WERI-Rb-1 (cell line): Measurements from ENCODE around the gene ZFR2.
"Not testable (repeated sequence)": the region's sequence is repeated elsewhere in the genome, so short reads cannot be mapped to it uniquely, and the experiment has no call there.

ENCODE experiments used
- DNase-seq: peaks from one replicate; pipeline ENCODE4 v3.0.0-alpha.2; 2020
- H3K27ac ChIP-seq: fragments of 250-450 bp; sonication (Bioruptor Pico); 2 replicates; pipeline ENCODE4 v1.5.1; 2020; ENCODE audit warnings: mild to moderate bottlenecking, moderate library complexity
- H3K27me3 ChIP-seq: fragments of 250-450 bp; sonication (Bioruptor Pico); 2 replicates; pipeline ENCODE4 v1.5.1; 2021; ENCODE audit warnings: mild to moderate bottlenecking, low read depth, moderate library complexity; ENCODE audit not compliant: insufficient read depth, severe bottlenecking
- H3K36me3 ChIP-seq: fragments of 250-450 bp; sonication (Bioruptor Pico); 2 replicates; pipeline ENCODE4 v1.5.1; 2020; ENCODE audit warnings: mild to moderate bottlenecking, moderate library complexity
- H3K4me3 ChIP-seq: 2 replicates; pipeline ENCODE4 v1.5.1; 2011; ENCODE audit warnings: low read depth, mild to moderate bottlenecking, control low read depth, low read length
- H3K9me3 ChIP-seq: fragments of 250-450 bp; sonication (Bioruptor Pico); 2 replicates; pipeline ENCODE4 v1.5.1; 2021; ENCODE audit warnings: mild to moderate bottlenecking, moderate library complexity; ENCODE audit not compliant: severe bottlenecking
- TF ChIP-seq, protein P1 (sequence below): IDR thresholded peaks from 2 replicates; pipeline ENCODE4 v1.5.1; 2011; ENCODE audit warnings: low read depth, mild to moderate bottlenecking, control low read depth, inconsistent platforms, low read length

The ZFR2 gene

DNA sequence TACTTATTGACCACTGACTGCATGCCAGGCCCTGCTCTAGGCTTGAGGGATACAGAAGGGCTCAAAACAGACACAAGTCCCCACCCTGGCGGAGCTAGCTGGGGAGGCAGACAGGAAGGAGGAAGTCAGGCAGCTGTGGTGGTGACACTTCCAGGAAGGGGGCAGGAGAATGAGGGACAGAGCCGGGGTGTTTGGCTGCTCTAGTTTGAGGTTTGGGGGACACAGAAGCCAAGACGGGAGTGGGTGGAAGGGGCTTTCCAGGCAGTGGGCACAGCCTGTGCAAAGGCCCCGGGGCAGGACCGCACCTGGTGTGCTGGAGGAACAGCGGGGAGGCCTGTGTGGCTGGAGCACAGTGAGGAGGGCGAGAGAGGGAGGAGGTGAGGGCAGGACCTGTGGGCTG is 102.3 kb downstream of the ZFR2 start:
- H3K9me3 ChIP-seq = no peaks in the 10 kb centered on the region
- TF ChIP-seq, protein P1, sequence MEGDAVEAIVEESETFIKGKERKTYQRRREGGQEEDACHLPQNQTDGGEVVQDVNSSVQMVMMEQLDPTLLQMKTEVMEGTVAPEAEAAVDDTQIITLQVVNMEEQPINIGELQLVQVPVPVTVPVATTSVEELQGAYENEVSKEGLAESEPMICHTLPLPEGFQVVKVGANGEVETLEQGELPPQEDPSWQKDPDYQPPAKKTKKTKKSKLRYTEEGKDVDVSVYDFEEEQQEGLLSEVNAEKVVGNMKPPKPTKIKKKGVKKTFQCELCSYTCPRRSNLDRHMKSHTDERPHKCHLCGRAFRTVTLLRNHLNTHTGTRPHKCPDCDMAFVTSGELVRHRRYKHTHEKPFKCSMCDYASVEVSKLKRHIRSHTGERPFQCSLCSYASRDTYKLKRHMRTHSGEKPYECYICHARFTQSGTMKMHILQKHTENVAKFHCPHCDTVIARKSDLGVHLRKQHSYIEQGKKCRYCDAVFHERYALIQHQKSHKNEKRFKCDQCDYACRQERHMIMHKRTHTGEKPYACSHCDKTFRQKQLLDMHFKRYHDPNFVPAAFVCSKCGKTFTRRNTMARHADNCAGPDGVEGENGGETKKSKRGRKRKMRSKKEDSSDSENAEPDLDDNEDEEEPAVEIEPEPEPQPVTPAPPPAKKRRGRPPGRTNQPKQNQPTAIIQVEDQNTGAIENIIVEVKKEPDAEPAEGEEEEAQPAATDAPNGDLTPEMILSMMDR = no peak
- H3K4me3 ChIP-seq = no peak overlapping the region
- DNase-seq = no peak
- H3K27me3 ChIP-seq = no peaks in the 10 kb centered on the region
- H3K27ac ChIP-seq = peak overlapping the region; percentile 94
- H3K36me3 ChIP-seq = peaks cover 52% of the 10 kb centered on the region

DNA sequence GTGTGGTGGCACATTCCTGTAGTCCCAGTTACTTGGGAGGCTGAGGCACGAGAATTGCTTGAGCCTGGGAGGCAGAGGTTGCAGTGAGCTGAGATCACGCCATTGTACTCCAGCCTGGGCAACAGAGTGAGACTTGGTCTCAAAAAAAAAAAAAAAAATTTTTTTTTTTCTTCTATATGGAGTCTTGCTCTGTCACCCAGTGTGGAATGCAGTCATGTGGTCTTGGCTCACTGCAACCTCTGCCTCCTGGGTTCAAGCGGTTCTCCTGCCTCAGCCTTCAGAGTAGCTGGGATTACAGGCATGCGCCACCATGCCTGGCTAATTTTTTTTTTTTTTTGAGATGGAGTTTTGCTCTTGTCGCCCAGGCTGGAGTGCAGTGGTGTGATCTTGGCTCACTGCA is 103.1 kb downstream of the ZFR2 start:
- not testable (repeated sequence) for H3K27me3 ChIP-seq, H3K9me3 ChIP-seq, H3K4me3 ChIP-seq, DNase-seq, H3K27ac ChIP-seq
- peaks cover 44% of the 10 kb centered on the region for H3K36me3 ChIP-seq

DNA sequence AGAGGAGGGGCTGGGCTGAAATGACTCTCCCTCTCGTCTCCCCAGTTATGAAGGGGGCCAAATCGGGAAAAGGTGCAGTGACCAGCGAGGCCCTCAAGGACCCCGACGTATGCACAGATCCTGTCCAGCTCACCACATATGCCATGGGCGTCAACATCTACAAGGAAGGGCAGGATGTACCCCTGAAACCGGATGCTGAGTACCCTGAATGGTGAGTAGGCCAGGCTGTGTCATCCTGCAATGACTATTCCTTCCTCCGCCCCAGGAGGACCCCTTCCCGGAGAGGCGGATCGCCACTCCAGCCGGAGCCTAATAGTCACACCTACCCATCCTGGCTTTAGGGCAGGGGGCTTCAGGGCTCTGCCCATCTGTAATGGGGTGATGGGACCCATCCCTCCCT is 103.7 kb downstream of the ZFR2 start:
- Histone ChIP-seq H3K9me3 (no peaks in the 10 kb centered on the region), H3K27ac (no peak overlapping the region), H3K4me3 (no peak overlapping the region), H3K27me3 (no peaks in the 10 kb centered on the region), H3K36me3 (peaks cover 38% of the 10 kb centered on the region)
- TF ChIP-seq, protein P1 = no peak
- DNase-seq = no peak

GRCh38 chr19:3762501-3763459 is 106.1 kb downstream of the ZFR2 start, which contains the start of gene MRPL54:
MRPL54 (plus strand) TSS chr19:3762682; CDS start chr19:3762701, 19 bp downstream.
- Histone ChIP-seq H3K27ac (peak within 1 kb of the TSS; percentile 97), H3K27me3 (no peaks in the 10 kb centered on the region), H3K4me3 (peak within 1 kb of the TSS; percentile 77), H3K9me3 (no peaks in the 10 kb centered on the region), H3K36me3 (peaks cover 47% of the 10 kb centered on the region)
- peak; percentile 99 for DNase-seq
- TF ChIP-seq, protein P1 = no peak

- H3K27me3 ChIP-seq = no peaks in the 10 kb centered on the region
- TF ChIP-seq, protein P1 = no peak
- peaks cover 47% of the 10 kb centered on the region for H3K36me3 ChIP-seq
- no peak for DNase-seq
- peak overlapping the region; percentile 97 for H3K27ac ChIP-seq
- no peaks in the 10 kb centered on the region for H3K9me3 ChIP-seq
- H3K4me3 ChIP-seq = peak overlapping the region; percentile 63
Measured at GRCh38 chr19:3762130-3762473, 106.7 kb downstream of the ZFR2 start.

DNA sequence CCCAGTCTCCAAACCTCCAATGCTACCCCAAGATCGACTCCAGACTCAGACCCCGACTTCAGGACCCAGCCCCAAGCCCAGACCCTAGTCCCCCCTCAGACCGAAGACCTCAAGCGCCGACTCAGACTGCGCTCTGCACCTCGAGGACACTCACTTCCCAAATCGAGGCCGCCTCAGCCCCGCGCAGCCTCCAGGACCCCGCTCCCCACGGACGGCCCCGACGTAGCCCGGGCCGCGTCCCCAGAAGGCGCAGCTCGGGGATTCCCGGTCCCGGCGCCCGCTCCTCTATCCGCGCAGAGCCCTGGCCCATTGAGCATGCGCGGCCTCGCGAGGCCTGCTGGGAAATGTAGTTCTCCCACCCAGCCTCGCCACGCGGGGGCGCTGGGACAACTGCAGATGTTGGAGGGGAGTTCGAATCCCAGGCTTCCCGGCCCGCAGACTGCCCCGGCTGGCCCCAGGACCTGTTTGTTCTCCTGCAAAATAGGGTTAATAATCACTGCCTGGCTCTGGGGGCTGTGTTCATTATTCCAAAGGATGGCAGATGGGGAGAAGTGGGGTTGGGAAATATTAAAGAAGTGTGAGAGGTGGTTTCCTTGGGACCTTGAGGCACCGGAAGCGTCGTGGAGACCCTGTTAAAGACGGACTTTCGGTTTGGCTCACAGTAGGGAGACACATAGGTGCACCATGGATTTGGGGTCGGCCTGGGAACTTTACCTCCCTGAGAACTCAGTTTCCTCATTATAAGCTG is 107.3 kb downstream of the ZFR2 start, which contains the start of gene APBA3:
Gene APBA3, minus strand, starts transcription at position 311 of the 748 bp plus-strand sequence. CDS start 1,428 bp downstream, outside the sequence.
- Histone ChIP-seq H3K9me3 (no peaks in the 10 kb centered on the region), H3K4me3 (peak within 1 kb of the TSS; percentile 77), H3K27ac (peak within 1 kb of the TSS; percentile 97), H3K36me3 (peaks cover 42% of the 10 kb centered on the region), H3K27me3 (no peaks in the 10 kb centered on the region)
- TF ChIP-seq, protein P1 = peak; percentile 82
- DNase-seq = peak; percentile 93
